ENCODE measurements around the gene ADSS1.

ADSS1 gene

DNA sequence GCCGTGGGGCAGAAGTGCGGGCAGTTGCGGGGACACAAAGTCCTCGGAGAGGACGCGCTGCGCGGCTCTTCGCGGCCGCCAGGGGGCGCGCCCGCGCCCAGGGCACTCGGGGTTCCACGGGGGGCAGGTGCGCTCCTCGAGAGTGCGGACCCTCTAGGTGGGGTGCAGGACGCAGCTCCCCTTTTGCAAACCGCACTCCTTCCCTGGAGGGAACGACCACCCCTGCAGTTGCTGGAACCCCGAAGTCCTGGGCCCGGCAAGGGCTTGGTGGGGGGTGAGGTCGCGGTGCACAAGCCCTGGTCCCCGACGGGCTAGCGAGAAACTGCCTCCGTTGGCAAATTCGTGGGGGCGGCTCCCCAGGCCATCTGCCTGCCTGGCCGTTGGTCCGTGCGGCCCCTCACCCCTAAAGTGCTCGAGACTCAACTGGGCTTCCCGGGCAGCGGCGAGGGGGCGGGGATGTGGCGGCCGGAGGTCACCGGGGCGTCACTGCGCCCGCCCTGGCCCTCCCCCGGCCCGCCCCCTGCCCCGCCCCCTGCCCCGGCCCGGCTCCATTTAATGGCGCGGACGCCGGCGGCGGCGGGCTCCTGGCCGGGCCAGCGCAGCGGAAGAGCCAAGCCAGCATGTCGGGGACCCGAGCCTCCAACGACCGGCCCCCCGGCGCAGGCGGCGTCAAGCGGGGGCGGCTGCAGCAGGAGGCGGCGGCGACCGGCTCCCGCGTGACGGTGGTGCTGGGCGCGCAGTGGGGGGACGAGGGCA, at the start of gene ADSS1:
Gene ADSS1 (plus strand): TSS at position 579 of the 756 bp plus-strand sequence. CDS start 42 bp downstream, at position 621.
- no peak for DNase-seq

DNA sequence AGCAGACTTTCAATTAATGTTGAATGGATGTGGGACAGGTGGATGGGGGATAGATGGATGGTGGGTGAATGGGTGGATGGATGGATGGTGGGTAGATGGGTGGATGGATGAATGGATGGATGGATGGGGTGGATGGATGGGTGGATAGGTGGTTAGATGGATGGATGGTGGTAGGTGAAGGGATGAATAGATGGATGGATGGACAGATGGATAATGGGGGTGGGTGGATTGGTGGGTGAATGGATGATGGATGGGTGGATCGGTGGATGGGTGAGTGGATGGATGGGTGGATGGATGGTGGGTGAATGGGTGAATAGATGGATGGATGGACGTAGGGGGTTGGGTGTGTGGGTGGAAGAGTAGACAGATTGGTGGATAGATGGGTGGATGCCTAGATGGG, 48.6 kb upstream of the ADSS1 start:
- DNase-seq = no peak

DNA sequence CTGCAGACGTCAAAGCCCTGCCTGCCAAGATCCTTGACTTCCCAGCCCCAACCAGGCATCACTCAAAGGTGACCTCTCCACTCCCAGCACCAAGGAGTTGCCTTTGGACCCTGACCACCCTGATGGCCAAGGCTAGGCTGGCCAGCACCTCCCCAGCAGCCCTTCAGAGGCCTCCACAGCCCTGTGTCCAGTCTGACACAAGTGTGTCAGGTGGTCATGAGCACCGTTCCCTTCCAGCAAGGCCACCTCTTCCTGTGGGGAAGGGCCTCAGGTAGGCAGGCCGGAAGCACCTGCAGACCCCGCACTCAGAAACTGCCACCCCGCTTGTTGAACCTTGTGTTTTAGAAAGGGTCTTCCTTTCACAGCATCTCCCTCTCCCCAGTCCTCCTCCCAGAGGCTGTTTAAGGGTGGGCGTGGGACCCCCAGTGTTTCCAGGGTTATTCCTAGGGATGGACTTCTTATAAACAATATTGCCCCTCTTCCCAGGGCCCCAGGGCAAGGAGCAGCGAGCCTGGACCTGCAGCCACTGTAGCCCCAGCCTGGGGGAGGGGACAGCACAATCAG, 47.8 kb upstream of the ADSS1 start:
- no peak for DNase-seq

DNA sequence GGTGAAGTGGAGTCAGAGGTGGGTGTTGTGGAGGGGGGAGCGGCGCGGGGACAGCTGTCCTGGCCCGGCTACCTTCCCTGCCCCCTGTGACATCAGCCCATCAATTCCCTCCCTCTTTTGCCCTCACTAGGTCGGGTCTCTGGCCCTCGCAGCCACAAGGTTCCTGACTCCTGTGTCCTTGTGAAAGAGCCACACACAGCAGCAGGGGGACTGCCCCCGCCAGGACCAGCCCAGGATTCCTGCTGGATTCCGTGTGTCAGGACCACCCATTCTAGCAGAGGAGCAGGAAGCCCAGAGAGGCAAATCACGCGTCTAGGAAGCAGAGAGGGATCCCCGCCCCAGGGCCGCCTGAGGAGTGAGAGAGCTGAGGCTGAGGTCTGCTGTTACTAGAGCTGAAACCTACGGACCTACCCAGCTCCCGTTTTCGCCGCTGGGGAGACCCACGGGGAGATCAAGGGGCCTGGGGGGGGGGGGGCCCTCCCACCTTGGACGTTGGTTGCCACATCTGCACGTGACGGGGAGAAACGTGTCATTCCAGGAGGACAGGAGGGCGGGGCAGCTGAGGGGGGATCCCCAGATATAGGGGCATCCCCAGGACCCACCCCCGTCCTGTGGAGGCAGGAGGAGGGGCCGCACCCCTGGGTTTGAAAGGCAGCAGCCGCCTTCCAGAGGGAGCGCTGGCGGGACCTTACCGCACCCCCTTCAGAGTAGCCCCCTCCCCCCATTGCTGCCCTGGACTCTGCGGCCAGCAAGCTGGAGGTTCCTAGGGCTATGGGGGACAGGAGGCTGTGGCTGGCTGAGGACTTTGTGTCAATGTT, 47.1 kb upstream of the ADSS1 start:
- no peak for DNase-seq

DNA sequence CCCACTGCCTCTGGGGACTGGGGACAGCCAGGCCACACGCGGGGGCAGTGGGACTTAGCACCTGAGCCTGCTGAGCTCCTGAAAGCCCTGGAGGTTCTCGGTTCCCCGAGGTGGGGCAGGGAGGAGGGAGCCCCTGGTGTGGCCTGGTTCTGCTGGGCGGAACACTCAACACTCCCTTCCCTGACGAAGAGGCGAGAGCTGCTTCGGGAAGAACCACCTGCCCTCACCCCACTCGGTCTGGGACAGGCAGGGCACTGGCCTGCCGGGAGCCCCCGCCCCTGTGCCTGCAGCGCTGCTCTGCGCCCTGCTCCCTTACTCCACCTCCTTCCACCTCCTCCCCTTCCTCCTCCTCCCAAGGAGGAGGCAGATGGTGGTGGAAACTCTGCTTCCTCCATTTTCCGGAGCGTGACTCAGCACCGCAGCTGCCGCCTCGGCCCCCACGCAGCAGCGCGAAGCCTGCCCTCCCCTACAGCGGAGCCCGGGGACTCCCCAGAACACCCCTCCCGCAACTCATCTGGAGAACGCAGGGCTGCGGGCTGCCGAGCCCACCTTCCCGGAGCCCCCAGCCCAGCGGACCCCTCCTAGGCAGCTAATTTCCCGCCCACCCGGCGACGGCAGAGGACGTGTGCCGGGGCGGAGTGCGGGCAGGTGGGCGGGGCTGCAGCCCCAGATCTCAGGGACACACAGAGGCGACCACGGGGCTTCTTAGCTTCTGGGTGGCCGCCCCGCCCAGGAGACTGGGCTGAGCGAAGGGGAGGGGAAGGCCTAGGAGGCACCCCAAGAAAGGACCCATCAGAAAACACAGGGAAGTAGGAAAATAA, 46.3 kb upstream of the ADSS1 start:
- DNase-seq = no peak

DNA sequence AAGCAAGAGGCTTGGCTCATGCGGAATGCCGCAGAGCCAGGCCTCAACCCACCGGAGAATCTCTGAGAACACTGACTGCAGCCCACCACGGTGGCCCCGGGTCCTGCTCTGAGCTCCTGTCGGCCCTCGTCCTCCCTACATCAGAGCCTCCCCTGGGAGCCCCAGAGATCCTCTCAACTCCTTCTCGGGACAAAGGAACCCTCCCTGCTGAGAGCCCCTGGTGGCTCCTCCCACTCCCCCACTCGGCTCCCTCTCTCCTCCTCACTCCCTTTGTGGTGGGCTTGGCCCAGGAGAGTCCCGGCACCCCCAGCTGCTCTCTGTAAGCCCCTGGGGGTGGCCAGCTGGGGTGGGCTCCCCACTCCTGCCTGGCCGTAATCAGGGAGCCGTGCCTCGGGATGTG, 45.7 kb upstream of the ADSS1 start:
- DNase-seq = no peak

DNA sequence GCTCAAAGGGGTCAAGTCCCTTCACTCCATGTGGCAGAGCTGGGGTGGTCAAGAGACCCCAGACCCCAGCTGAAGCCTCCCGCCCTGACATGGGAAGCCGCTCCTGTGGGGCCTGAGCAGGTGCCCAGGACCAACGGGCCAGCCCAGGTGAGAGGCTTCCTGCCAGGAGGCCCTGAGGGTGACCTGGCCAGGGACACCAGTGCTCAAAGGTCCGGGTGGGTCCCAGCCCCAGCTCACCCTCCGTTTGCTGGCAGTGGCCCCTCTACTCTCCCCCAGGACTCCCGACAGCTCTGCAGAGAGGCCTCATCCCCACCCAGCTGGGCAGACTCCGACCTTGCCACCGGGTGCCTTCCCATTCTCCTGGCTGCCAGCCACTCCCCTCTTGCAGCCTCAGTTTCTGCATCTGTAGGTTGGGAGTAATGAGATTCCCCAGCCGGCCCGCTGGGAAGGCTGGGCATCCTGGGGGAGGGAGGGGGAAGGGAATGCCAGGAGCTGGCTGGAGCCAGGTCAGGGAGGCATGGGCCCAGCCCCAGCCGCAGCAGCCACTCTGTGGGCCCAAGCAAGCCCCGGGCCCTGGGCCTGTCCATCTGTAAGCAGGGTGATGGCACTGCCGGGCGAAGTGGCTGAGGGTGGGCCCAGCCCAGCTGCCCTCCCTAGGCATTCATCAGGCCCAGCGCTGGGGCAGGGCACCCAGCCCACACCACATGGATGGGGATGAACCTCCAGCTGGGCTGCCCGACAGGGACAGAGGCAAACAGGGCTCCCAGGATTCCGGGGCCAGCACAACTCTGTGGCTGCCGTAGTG, 44.9 kb upstream of the ADSS1 start:
- no peak for DNase-seq

DNA sequence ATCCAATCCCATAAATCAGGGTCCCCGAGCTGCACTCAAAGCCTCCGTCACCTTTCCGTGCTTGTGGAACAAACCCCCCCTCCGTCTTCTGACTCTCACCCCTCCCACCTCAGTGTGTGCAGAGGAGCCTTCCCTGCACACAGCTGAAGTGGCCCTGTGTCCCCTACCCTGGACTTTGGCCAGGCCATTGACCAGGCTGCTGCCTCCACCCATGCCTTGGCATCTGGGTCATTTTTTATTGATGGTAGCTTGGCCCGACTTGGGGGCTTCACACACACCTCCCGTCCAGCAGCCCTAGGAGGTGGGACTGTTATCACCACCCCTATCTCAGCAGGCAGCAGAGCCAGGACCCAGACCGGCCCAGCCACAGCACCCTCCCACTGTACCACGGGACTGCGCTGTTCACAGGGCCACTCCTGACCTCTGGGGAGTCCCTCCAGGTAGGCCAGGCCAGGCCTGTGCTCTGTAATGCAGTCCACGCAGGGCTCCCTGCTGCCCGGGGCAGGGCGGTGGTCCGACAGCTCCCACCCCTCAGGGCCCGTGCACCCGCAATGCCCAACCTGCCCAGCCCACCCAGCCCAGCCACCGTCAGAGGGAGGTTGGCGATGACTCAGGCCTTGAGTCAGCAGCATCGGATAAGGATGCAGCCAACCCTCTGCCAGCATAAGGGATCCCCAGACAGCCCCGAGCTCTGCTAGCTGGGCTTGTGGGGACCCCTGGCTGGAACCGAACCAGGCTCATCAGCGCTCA, 43.8 kb upstream of the ADSS1 start:
- DNase-seq = no peak

DNA sequence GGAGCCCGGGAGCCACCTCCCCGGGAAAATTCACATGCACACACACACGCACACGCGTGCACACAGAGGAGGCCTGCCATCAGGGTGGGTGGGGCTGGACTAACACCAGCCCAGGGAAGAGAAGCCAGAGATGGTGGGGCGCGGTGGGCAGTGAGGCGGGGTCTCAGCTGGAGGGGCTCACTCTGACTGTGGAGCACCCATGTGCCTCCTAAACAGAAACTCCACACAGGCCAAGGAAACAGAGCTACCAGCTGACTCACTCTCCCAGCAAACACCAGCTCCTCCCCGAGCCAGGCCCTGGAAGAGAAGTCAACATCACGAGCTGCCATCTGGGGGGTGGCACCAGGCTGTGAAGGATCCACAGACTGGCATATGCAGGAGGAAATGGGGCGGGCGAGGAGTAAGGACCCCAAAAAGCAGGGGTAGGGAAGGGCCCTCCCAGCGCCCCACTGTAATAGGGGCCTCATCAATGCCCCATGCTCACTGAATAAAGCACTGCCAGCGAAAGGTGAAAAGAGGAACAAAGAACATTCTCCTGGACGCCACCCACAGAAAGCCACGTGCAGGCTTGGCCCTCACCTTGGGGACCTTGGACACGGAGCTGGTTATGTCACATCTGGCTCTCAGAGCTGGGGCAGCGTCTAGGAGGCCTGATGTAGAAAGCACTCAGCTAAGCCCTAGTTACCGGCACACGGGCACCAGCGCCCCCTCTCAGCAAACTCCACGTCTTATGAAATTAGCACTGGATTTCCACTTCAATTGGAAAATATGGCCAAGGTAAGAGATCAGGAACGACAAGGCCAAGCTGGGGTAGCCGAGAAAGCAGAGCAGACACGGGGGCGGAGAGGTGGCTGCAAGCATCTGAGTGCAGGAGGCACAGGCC, 43.0 kb upstream of the ADSS1 start:
- DNase-seq = no peak

DNA sequence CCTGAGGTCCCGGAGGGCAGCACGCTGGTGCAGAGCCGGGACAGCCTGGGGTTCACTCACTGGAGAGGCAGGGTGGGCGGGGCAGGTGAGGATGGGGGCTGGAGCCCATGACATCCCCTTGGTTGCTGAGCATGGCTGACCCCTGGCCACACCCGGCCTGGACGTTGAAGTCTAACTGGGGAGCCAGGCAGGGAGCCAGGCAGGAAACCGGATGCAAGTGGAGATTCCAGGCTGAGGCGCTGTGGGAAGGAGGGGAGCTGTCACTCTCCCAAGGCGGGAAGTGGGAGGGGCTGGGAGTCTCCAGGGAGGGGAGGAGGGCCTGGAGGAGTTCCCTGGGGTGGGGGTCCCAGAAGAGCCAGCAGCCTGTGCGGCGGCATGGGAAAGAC, 42.3 kb upstream of the ADSS1 start:
- DNase-seq = no peak

DNA sequence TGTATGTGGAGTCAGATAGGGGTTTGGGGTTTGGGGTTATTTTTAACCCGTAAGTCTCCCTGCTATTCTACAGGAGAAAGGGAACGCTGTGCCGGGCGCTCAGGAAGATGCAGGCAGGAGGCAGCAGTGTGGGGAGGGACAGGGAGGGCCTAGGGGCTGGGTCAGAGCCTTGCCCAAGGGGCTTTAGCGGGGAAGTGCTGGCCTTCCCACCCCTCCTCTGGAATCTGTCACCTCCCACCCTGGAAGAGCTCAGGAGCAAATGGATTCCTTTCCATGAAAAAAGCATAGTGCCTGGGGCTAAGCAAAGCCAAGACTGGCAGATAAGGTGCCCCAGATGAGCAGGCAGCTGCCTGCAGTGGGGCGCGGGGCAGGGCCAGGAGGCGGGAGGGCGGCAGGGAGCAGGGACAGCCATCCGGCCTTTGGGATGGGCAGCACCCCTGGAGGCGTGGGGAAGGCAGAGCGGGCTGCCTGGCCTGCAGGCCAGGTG, 41.9 kb upstream of the ADSS1 start:
- no peak for DNase-seq

DNA sequence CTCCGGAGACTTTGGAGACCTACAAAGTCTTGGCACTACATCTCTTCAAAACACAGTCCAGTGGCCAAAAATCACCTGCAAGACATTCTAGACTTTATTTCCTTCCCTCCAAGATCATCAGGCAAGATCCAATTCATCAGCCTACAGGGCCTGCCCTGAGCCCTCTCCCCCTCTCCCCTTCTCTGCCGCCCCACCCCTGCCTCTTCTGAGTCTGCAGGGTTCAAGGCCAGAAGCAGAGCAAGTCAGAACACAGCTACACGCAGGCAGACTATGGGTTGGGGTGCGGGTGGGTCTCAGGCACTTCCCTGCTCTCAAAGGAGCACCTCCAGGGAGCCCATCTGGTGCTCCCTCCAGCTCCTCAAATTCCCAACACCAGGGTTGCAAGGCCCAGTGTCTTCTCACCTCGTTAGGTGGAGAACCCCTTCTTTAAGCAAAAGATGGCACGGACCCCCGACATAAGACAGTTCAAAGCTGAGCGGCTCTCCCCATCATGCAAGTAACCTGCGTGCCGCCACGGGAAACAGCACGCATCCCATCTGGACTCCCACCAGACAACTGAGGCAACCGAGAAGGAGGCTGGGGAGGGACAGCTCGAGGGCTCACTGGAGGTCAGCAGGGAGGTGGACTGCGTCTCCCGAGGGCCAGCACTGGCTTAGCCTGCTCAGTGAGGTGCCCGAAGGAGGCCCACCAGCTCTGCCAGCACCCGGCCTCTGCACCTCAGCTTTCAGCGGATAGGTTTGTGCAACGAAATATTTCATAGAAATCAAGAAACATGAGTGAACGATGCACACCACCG, 40.2 kb upstream of the ADSS1 start:
- no peak for DNase-seq

DNA sequence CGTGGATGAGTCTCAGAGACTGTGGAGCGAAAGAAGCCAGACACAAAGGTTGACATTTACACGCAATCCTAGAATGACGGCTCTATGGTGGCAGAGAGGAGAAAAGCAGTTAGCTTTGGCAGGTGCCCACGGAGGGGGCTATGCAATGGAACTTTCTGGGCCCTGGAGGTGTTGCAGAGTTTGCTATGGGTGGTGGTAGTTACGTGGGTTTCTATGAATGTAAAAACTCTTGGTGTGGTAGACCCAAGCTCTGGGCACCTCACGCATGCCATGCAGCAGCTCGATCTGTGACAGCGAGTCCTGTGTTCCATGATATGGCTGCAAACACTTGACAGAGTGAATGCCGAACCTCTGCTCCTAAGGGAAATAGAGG, 39.6 kb upstream of the ADSS1 start:
- no peak for DNase-seq

DNA sequence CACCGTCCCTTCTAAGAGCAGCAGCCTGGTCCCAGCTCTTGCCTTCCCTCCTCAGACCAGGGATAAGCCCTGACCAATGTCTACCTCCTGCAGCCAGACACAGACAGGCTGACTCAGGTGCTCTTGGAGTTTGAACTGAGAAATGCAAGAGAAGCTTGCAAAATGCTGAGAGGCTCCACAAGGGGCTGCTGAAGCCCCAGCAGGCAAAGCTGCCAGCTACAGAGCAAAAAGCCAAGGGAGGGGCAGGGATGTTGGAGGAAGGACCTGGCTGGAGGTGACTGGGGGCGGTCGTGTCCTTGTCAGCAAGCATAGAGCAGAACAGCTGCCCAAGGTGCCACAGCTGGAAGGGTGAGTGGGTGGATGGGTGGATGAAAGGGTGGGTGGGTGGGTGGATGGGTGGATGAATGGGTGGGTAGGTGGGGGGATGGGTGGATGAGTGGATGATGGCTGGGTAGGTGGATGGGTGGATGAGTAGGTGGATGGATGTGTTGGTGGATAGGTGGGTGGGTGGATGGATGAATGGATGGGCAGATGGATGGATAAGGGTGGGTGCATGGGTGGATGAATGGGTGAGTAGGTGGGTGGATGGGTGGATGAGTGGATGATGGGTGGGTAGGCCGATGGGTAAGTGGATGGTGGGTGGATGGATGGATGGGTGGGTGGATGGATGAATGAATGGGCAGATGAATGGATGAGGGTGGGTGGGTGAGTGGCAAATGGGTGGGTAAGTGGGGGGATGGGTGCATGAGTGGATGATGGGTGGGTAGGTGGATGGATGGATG, 38.6 kb upstream of the ADSS1 start:
- no peak for DNase-seq

DNA sequence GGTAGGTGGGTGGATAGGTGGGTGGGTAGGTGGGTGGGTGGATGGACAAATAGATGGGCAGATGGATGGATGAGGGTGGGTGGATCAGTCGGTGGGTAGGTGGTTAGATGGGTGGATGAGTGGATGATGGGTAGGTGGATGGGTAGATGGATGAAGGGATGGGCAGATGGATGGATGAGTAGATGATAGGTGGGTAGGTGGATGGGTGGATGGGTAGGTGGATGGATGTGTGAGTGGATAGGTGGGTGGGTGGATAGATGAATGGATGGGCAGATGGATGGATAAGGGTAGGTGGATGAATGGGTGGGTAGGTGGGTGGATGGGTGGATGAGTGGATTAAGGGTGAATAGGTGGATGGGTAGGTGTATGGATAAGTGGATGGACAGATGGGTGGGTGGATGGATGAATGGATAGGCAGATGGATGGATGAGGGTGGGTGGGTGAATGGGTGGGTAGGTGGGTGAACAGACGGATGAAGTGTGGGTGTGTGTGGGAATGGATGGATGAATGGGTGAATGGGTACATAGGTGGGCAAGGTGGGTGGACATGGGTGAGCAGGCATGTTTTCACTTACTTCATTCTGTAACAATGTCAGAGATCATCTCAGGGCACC, 37.9 kb upstream of the ADSS1 start:
- no peak for DNase-seq

DNA sequence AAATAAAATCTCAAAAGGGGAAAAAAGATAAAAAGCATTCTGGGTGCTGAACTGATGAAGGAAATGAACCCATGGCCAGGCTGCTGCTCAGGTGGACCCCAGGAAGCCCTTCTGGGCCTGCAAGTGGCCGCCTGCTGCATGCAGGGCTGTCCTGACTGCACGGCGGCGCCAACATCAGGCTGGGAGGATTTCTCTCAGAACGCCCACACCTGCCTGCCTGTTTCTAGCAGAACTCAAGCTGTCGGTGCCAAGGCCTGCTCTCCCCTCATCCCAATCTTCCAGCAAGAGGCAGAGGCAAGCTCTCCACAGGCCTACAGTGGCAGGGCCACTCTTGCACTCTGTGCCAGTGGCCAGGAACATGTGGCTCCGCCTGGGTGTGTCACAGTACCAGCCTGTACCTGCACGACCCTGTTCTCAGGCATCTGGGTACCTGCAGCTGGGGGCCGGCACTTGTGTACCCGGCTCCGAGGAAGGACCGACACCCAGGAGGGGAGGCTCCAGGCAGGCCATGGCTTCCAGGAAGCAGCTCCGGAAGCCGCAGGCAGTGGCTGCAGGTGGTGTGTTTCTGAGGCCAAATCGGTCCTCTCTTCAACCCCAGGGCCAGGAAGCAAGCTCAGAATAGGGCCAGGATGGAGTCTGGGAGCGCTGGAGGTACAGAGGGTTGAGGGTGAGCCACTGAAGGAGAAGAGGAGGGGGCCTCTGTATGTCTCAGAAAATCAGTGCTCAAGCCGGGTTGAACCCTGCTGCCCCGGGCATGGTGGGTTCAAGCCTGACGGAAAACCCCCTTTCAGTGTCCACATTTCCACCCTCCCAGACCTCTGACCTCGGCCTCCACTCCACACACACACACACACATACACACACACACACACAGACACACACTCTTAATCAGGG, 37.2 kb upstream of the ADSS1 start:
- DNase-seq = no peak
